ENCODE measurements around the gene ZNF91.
"Not testable (repeated sequence)": the region's sequence is repeated elsewhere in the genome, so short reads cannot be mapped to it uniquely, and the experiment has no call there.

Gene ZNF91

DNA sequence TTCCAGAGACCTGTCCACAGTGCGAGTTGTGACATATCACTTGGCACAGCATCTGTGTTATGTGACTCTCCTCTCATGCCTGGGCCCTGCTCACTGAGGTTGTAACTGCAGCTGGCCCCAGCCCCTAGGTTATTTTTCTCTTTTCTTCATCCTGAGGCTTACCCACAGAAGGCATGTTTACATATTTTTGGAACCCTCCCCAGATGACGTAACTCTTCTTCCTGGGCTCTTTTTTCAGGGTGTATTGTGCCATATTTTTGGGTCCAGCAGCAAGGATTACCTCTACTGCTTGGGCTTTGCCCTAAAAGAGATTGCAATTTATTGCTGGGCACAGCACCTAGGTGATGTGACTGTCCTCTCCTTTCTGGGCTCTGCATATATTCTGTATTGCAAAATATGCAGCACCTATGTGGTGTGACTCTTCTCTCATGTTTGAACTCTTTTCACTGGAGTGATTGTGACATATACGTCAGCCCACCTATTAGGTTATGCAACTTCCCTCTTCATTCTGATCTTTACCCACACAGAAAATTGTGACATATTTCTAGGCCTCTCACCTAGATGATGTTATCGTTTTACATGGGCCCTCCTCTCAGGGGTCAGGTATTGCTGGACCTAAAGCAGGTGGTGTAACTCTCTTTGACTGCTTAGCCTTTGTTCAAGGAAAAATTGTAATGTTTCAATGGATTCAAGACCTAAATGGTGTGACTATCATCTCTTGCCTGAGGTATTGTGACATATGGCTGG, 80.6 kb downstream of the ZNF91 start:
- no peak for DNase-seq

DNA sequence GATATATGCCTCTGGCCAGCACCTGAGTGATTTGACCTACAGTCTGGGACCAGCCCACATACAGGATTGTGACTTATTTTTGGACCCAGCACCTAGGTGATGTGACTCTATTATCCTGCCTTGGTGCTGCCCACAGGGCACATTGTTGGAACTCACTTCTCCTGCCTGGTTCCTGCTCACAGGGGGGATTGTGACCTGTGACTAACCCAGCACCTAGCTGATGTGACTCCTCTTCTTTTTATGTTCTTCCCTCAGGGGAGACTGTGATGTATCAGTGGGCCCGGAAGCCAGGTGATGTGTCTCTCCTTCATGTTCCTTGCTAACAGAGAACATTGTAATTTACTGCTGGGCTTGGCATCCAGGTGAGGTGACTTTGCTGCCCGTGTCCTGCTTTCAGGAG, 82.1 kb downstream of the ZNF91 start:
- DNase-seq, result no peak

DNA sequence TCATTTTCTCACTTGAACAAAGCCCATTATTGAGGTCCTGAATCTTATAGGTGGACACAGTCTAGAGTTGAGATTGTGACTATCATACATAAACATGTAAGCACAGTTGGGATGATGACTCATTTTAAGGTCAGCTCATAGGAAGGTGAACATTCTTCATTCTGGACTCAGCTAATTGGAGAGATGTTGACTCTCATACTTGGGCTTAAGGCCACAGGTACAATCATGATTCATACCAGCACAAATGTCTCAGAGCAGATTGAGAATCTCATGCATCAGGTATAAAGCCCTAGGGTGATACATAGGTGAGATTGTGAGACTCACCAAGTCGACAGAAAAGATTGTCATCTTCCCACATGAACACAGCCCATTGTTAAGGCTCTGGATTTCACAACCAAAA, 82.8 kb downstream of the ZNF91 start:
- no peak for DNase-seq

DNA sequence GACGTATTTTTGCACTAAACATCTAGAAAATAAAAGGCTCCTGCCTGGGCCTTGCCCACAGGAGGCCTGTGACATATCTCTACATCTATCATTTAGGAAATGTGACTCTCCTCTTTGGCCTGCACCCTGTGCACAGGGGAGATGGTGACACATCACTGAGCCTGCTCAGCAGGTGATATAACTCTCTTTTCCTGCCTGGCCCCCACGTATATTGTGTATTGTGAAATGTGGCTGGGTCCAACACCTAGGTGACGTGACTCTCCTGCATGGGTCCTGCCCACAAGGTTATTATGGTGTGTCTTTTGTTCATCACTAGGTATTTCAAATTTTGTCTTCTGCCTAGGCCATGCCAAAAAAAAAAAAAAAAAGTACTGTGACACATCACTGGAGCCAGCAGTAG, 83.7 kb downstream of the ZNF91 start:
- no peak for DNase-seq

DNA sequence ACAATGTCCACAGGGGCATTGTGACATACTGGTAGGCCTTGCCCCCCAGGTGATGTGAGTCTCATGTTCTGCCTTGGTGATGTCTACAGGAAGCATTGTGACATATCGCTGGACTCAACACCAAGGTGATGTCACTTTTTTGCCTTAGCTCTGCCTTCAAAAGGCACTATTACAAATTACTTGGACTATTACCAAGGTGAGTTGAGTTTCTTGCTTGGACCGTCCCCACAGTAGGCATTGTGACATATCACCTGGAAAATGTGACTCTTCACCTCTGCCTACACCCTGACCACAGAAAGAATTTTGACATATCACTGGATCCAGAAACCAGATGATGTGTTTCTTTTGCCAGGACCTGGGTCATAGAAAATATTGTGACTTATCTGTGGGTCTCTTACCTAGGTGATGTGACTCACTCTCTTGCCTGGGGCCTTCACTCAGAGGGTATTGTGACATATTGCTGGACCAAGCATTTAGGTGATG, 84.5 kb downstream of the ZNF91 start:
- no peak for DNase-seq

GRCh38 chr19:23309926-23310325, 85.3 kb downstream of the ZNF91 start:
- DNase-seq, result no peak

DNA sequence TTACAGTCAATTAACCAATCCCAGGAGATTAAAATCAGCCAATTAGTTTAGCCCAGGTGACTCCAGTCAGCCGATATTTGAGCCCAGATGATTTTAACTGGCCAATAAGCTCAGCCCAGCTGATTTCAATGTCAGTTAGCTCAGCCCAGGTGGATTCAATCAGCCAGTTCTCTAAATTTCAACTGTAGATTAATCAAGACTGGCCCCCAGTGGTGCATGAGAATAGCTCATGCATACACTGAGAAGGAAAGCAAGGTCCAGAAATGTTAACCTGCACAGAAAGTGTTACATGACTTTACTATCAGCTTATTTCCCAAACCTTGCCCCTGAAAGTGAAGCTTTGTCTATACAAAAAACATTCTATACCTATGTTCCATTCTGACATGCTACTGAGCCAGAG, 89.7 kb downstream of the ZNF91 start:
- DNase-seq, result no peak

DNA sequence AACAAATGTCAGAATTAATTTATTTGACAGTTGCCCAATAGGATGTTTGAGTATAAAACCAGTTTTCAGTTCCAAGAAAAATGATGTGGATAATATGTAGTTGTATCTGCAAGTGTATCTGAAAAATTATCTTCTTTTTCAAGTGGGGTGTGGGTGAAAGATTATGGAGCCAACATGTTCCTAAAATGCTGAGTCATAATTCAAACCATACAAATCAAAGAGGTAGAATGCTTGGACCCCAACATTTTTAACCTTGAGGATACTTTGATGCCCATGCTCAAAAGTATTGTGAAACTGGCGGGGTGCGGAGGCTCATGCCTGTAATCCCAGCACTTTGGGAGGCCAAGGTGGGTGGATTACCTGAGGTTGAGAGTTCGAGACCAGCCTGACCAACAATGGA, 91.0 kb downstream of the ZNF91 start:
- DNase-seq, result no peak

- DNase-seq, result no peak
Observed at GRCh38 chr19:23294141-23294540, 101.1 kb downstream of the ZNF91 start.

DNA sequence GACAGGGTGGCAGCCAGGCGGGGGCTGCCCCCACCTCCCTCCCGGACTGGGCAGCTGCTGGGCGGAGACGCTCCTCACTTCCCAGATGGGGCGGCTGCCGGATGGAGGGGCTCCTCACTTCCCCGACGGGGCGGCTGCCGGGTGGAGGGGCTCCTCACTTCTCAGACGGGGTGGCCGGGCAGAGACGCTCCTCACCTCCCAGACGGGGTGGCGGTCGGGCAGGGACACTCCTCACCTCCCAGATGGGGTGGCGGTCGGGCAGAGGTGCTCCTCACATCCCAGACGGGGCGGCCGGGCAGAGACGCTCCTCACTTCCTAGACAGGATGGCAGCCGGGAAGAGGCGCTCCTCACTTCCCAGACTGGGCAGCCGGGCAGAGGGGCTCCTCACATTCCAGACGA, 105.3 kb downstream of the ZNF91 start:
- not testable (repeated sequence) for DNase-seq
